HEK293T (cell line): ENCODE measurements around the gene NDRG3.

Source experiments
- CTBP1 ChIP-seq: fragments of 450-650 bp; IDR thresholded peaks from 2 replicates; pipeline ENCODE4 v1.6.1; 2016; ENCODE audit warnings: borderline replicate concordance
- FOXA1 ChIP-seq: fragments of 450-650 bp; IDR thresholded peaks from 2 replicates; pipeline ENCODE4 v1.6.1; 2016; ENCODE audit warnings: mild to moderate bottlenecking
- LEF1 ChIP-seq: fragments of 450-650 bp; IDR thresholded peaks from 2 replicates; pipeline ENCODE4 v1.6.1; 2017; ENCODE audit warnings: mild to moderate bottlenecking, borderline replicate concordance
- SP1 ChIP-seq: fragments of 450-650 bp; IDR thresholded peaks from 2 replicates; pipeline ENCODE4 v1.6.1; 2017
- SUZ12 ChIP-seq: fragments of 450-650 bp; IDR thresholded peaks from 2 replicates; pipeline ENCODE4 v1.6.1; 2016; ENCODE audit warnings: mild to moderate bottlenecking
- ZNF384 ChIP-seq: fragments of 450-650 bp; IDR thresholded peaks from 2 replicates; pipeline ENCODE4 v1.6.1; 2016

GRCh38 chr20:36644032-36644705 lies 101.7 kb downstream of the NDRG3 start:
- TF ChIP-seq FOXA1 (no peak), LEF1 (no peak), ZNF384 (no peak), SP1 (no peak), CTBP1 (no peak), SUZ12 (no peak)
